Measurements from ENCODE around the gene EXD3.
A peak's percentile ranks its signal among the peaks of the same experiment; 100 is the strongest.
"Not testable (repeated sequence)": the region's sequence is repeated elsewhere in the genome, so short reads cannot be mapped to it uniquely, and the experiment has no call there.

The EXD3 gene

DNA sequence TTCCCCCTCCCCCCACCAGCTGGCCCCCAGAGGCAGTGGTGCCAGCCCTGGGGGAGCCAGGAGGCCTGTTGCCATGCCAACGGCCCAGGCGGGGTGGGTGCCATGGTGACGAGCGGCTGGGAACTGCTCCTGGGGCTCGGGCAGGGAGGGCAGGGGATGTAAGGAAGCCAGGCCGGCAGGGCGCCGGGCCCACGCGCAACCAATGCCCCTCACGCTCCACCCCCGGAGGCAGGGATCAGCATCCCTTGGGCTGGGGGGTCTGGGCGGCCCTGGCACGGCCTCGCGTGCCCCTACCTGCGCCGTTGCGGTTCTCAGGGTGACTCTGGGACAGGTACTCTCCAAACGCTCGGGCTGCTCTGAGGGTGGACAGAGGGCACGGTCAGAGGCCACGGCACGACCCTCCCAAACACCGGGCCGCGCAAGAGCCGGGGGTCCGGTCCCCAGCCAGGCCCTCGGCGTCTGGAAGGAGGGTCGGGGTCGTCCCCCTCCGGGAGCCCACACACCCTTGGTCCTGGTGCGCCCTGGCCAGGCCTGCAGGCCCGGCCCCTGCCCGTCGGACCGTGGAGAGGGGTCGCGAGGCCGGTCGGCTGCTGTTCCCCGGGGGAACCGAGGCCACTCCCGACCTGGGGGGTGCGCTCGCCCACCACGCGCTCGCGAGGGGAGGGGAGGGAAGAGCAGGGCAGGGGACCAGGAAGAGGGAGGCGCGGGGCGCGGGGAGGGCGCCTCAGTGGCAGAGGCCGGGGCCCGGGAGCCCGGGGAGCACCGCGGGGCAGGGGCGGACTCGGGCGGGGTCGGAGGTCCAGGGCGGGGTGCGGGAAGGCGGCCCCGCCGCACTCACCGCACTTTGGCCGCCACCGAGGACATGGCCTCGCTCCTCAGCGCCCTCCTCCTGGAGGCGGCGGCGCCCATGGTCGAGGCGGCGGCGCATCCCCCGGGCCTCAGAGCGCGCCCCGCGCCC lies 35.5 kb upstream of the EXD3 start:
- no peak for DNase-seq

DNA sequence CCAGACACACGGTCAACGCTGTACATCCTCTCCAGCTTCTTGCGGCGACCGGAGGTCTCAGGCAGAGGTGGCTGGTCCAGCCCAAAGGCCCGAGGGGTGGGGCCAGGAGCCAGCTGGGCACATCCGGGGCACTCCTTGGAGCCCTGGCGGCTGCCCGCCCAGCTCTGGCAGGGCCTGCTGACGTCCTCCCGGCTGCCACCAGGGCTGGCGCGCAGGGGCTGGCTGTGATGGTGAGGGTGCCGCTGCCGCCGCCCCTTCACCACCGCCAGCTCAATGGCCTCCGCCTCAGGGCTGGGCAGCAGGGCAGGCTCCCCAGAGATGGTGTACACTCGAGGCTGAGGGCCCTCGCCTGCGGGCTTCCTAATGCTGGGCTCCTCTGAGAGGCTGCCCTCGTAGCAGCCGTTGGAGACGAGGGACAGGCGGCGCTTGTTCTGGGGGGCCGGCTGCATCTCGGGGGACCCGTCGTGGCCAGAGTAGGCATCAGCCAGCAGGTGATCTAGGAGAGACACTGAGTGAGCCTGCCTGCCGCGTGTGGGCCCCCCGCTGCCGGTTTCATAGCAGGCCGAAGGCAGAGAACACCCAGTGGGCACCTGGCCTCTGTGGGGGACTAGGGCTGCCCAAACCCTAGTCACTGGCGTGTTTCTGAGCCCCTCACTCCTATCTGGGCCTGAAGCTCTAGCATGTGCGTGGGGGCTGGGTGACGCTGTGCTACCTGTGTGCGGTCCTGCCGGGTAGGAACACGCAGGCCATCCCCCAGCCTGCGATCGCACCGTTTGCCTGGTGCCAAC lies 34.6 kb upstream of the EXD3 start:
- DNase-seq, result no peak

DNA sequence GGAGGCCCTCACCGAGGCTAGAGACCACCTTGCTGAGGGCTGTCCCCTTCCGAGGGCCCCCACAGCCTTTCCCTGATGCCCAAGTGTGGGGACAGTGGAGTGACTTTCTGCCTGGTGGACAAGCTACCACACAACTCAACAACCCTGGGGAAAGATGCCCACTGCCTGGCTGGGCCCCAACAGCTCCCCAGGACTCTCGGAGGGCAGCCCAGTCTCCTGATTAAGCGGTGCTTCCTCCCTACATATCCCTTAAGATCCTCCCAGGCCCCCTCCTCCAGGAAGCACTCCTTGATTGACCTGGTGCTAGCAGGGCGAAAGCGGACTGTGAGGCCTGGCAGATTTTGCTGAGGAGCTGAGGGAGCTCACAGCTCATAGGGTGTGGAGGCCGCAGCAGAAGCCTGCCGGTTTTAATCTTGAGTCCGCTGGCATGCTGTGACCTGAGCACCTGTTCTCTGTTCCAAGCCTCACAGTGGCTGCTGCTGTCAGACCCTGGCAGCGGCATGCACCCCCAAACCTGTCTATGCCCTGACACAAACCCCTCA lies 34.0 kb upstream of the EXD3 start:
- no peak for DNase-seq

DNA sequence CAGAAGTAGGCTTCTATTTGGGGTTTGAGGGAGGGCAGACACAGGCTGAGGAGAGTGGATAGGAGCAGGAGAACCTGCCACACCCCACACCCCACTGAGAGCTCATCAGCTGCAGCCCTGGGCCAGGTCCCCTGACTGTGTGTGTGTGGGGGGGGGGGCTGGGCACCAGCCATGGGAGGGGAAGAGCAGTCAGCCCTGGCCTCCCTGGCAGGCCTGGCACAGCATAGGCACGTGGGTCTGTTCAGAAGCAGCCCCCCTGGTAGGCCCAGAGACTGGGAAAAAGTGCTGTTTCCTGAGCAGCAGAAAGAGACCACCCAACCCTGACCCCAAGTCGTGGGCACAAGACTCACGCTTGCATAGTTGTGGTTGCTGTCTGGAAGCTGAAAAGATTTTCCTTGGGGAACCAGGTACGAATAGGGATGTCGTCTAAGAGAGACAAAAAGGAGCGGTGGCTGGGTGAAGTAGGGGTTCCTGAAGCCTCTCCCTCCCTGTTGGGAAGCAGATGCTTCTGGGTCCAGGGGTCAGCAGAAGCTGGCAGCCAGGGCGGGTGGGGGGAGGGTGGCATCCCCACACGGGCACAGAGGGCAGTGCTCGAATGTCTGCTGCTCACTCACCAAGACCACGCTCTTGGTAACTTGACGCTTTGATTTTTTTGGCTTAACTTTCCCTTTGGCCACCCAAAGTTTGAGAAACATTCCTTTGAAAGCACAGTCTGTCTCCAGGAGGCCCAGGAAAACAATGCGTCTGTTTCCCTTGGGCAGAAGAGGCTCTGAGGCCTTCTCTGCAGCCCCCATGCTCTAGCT lies 33.3 kb upstream of the EXD3 start:
- no peak for DNase-seq

DNA sequence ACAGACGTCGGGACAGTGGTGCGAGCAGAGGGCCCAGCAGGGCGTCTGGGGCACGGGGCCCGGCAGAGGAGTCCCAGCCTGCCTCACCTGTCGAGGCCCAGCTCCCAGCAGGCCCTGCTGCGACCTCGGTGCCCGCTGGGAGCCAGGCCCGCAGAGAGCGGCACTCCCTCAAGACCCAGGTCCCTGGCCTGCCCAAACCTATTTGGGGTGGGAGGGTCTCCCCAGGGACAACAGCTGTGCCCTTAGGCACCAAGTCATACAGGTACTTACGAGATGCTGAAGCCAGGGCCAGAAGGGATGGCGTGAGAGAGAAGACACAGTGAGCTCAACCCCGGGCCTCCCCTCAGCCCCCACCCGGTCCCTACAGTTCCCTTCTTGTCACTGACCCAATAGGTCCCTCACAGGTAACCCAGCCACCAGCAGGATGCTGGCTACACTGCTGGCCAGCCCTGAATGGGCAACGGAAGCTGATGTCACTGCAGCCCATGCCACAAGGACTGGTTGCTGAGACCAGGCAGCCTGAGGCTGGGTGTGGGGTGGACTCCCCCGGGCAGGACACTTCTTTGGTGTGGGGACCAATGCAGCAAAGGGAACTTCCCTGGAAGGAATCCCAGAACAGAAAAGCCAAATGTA lies 32.5 kb upstream of the EXD3 start:
- no peak for DNase-seq

DNA sequence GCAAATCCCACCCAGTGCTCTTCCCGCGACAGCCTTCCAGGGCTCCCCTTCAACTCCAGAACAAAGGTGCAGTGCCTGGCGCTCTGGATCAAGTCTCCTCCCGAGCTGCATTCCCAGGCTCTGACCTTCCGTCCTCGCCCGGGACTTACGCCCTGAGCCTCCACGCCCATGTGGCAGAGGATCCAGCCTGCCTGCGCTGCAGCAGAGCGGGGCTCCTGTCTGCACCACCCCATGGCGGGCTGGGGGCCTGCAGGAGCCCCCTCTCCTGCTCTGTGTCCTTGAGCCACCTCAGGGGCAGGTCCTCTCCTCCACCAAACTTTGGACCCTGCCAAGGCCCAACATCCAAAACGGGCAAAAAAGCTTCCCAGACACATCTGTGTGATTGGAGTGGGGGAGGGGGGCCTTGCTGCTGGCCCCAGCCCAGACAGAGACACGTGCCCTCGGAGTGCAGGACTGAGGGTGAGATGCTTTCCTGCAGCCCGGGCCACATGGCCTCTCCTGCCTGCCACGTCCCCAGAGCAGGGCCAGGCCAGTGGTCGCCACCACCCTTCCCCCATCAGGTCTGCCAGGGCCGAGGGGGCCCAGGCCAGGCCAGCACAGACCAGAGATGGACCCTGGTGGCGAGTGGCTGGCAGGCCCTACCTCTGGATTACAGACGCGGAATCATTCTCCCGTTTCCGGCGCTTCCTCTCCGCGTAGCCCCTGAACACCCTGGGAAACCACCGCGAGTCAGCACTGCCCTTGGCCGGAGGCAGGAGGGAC lies 31.8 kb upstream of the EXD3 start:
- no peak for DNase-seq

DNA sequence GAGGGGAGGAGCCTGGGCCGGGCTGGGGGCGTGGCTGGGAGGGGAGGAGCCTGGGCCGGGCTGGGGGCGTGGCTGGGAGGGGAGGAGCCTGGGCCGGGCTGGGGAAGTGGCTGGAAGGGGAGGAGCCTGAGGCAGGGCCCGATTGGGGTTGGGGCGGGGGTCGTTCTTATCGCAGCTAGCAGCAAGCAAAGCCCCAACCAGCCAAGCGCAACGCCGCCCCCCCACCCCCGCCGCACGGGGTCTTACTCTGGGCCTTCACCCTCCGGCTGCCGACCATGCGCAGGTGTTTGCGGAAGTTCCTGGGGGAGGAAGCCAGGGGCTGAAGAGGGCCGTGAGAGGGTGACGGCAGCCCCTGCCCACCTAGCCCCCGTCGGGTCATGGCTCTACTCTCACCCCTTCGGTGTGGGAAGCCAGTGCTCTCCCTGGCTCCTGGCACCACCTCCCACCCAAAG lies 31.2 kb upstream of the EXD3 start:
- no peak for DNase-seq

DNA sequence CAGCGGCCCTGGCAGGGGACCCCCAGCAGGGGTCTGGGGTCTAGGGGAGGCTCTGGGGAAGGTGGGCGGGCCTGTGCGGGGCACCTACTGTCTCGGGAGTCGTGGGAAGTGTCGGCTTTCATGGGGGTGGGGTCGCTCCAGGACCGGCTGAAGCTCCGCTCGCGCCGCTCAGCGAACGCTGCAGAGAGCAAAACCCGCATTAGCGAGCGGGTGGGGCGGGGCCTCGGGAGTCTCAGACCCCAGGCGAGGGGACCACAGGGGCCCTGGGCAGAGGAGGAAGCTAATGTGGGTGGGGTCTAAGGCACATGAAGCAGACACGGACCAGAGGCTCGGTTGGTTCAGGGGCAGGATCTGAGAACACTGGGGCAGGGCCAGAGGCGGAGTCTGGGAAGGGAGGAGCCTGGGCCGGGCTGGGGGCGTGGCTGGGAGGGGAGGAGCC lies 30.7 kb upstream of the EXD3 start:
- peak; percentile 64 for DNase-seq

DNA sequence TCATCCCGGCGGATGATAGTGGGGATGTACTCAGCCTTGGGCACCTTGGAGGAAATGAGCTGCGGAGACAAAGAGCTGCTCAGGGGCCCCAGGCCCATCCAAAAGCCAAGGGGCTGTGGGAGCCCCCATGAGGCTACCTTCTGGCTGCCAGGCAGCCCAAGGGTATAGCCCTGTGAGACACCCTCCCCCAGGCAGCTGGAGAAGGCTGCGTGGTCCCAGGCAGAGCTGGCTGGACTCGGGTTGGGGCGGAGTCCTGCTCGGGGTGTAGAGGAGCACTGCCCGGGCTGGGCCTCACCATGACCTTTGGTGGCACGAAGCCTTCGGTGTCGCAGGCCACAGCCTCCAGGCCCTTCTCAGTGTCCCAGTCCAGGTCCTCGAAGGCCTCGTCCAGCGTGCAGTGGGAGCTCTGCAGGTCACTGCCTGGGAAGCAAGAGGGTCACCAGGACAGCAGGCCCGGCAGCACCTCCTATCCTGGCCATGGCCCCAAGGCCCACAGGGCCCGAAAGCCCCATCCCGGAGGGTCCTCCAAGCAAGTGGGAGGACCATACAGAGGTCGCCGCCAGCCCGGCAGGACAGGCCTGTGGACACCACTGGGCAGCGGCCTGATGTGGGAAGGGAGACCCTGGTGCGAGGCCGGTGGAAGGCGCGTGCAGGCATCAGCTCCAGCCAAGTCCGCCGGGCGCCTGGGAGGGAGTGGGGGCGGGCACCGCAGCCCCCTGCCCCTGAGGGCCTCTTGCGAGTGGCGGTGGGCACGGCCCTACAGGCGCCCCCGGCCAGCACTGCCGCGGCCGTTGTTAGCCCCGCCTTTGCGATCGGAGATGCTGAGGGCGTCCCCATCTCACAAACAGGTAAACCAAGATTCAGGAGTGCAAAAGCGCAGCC lies 30.0 kb upstream of the EXD3 start:
- DNase-seq, result no peak

DNA sequence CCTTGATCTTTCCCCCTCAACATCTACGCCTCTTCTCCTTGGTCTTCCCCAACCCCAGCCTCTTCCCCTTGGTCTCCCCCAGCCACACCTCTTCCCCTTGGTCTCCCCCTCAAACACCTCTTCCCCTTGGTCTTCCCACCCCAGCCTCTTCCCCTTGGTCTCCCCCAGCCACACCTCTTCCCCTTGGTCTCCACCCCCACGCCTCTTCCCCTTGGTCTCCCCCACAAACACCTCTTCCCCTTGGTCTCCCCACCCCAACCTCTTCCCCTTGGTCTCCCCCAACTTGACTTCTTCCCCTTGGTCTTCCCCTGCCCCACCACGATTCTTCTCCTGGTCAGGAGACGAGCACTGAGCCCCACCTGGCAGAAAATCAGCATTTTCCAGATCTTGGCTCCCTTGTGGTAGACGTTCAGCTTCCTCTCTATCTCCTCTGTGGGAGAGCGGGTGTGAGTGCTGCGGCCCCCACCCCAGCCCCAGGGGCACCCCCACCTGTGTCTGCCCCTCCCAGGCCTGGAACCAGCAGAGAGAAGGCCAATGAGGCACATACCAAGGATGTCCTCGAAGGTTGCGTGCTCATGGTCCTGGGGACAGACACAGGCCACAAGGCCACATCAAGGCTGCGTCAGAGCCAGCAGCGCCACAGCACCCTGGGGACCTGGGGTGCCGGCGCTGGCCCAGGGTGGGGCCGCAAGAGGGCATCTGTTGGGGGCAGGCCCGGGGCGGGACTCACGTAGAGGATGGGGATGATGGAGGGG lies 29.2 kb upstream of the EXD3 start:
- DNase-seq, result no peak

DNA sequence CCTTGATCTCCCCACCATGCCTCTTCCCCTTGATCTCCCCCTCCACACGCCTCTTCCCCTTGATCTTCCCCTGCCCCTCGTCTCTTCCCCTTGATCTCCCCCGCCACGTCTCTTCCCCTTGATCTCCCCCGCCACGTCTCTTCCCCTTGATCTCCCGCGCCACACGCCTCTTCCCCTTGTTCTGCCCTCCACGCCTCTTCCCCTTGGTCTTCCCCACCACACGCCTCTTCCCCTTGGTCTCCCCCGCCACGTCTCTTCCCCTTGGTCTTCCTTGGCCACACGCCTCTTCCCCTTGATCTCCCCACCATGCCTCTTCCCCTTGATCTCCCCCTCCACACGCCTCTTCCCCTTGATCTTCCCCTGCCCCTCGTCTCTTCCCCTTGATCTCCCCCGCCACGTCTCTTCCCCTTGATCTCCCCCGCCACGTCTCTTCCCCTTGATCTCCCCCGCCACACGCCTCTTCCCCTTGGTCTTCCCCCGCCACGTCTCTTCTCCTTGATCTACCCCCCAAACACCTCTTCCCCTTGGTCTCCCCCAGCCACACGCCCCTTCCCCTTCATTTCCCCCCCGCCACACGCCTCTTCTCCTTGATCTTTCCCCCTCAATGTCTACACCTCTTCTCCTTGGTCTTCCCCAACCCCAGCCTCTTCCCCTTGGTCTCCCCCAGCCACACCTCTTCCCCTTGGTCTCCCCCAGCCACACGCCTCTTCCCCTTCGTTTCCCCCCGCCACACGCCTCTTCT lies 28.5 kb upstream of the EXD3 start:
- not testable (repeated sequence) for DNase-seq

DNA sequence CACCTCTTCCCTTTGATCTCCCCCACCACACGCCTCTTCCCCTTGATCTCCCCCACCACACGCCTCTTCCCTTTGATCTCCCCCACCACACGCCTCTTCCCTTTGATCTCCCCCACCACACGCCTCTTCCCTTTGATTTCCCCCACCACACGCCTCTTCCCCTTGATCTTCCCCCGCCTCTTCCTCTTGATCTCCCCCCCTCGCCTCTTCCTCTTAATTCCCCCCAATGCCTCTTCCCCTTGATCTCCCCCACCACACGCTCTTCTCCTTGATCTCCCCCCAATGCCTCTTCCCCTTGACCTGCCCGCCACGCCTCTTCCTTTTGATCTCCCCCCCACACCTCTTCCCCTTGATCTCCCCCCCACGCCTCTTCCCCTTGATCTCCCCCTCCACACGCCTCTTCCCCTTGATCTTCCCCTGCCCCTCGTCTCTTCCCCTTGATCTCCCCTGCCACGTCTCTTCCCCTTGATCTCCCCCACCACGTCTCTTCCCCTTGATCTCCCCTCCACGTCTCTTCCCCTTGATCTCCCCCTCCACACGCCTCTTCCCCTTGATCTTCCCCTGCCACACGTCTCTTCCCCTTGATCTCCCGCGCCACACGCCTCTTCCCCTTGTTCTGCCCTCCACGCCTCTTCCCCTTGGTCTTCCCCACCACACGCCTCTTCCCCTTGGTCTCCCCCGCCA lies 27.7 kb upstream of the EXD3 start:
- not testable (repeated sequence) for DNase-seq

DNA sequence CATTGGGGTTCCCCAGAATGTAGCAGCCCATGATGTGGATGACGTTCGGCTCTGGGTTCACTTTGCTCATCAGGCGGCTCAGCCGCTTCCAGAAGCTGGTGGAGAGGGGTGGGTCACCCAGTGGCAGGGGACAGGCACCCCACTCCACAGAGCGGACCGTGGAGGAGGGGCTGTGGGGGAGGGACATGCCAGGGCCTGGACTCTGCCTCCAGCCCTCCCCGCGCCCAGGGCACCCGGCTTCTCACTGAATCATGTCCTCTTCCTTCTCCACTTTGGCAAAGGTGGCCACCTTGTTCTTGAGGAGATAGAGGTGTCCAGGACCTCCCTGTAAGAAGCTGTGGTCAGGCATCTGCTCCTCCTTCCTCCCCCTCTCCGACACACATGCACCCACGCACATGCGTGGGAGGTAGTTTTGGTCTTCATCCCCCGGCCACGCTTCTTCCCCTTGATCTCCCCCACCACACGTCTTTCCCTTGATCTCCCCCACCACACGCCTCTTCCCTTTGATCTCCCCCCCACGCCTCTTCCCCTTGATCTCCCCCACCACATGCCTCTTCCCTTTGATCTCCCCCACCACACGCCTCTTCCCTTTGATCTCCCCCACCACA lies 27.1 kb upstream of the EXD3 start:
- no peak for DNase-seq

DNA sequence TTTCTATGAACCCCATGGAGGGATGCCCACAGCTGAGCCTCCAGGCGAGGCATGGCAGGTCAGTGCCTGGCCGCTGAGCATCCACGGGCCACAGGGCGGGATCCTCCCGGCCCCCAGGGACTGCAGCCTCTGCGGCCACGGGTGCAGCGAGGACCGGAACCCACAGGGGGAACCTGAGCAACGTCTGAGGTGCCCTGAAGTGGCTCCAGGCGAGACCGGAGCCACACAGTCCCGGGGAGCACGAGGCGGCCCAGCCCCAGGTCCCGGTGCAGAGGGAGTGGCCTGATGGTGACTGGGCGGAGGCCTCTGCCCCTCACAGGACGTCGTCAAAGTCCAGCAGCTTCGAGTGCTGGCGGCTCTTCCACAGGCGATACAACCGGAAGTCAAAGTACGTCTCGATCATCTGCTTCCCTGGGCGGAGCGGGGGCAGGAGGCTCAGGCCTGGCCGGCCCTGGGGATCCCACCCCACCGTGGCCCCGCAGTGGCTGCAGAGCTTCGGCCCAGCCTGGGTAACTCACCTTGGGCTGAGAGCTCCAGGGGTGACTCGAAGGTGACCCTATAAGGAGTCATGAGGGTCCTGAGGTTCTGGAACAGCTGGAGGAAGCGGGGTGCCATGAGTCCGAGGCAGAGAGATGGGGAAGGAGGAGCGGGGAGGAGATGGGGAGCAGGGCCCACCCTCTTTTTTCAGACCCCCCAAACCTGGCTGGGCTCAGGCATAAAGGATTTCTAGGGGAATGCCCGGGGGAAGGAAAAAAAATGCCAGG lies 26.3 kb upstream of the EXD3 start:
- no peak for DNase-seq

DNA sequence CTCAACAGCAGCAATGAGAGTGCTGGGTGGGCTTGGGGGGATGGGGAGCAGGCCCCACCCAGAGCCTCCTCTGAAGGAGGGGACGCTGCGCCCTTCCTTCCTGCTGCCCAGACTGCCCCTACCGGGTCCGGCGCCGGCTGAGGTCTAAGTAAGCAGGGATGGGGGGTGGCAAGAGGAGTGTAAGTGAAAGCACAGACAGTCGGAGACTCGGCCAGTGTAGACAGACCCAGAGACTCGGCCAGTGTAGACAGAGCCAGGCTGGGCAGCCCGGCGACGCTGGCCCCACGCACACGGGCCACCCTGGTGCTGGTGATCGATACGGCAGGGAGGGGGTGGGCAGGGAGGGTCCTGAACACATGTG lies 25.6 kb upstream of the EXD3 start:
- no peak for DNase-seq

DNA sequence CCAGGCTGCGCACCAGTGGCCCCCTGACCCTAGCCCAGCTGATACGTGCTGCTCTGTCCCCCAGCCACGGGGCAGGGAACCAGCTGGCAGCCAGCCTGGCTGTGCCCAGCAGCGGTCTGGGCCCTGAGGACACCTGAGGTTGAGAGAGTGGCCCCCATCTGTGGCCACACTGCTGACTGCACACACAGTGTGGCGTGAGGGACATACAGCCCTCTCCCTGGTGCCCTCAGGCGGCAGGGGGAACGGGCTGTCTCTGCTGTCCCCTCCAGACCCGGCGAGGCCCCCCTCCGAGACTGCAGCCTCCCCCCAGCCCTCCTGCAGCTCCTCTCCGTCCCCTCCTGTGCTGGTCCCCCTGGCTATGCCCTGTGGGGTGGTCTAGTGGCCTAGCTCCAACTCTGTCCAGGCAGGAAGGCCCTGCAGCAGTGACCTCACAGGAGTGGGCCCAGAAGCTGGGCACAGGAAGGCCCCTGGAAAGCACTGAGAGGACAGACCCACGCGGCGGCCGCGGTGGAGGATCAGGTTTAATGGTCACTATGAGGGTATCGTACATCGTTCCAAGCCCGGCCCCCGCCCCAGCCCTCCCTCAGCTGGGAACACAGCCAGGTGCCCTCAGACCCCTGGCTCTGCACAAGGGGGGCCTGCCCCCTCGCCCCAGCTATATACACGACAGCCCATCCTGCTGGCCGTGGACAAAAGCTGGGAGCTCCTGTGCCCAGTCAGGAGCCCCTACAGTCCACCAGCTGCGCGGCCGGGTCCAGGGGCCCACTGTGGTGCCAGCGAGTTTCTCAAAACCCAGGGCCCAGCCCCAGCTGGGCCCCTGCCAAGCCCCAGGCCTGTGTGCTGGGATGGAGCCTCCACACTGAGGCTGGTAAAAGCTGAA lies 25.0 kb upstream of the EXD3 start:
- DNase-seq, result no peak
